ENCODE results near the gene DOCK3.

DOCK3 gene, protein sequence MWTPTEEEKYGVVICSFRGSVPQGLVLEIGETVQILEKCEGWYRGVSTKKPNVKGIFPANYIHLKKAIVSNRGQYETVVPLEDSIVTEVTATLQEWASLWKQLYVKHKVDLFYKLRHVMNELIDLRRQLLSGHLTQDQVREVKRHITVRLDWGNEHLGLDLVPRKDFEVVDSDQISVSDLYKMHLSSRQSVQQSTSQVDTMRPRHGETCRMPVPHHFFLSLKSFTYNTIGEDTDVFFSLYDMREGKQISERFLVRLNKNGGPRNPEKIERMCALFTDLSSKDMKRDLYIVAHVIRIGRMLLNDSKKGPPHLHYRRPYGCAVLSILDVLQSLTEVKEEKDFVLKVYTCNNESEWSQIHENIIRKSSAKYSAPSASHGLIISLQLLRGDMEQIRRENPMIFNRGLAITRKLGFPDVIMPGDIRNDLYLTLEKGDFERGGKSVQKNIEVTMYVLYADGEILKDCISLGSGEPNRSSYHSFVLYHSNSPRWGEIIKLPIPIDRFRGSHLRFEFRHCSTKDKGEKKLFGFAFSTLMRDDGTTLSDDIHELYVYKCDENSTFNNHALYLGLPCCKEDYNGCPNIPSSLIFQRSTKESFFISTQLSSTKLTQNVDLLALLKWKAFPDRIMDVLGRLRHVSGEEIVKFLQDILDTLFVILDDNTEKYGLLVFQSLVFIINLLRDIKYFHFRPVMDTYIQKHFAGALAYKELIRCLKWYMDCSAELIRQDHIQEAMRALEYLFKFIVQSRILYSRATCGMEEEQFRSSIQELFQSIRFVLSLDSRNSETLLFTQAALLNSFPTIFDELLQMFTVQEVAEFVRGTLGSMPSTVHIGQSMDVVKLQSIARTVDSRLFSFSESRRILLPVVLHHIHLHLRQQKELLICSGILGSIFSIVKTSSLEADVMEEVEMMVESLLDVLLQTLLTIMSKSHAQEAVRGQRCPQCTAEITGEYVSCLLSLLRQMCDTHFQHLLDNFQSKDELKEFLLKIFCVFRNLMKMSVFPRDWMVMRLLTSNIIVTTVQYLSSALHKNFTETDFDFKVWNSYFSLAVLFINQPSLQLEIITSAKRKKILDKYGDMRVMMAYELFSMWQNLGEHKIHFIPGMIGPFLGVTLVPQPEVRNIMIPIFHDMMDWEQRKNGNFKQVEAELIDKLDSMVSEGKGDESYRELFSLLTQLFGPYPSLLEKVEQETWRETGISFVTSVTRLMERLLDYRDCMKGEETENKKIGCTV (N-terminal part only)

GRCh38 chr3:50674349-50675178 lies at the start of gene DOCK3:
TSS of gene DOCK3 (plus strand) at chr3:50674927. CDS start at chr3:50675264, 337 bp downstream.
- peak; percentile 89 for DNase-seq (ENCODE audit: low spot score)

DNA sequence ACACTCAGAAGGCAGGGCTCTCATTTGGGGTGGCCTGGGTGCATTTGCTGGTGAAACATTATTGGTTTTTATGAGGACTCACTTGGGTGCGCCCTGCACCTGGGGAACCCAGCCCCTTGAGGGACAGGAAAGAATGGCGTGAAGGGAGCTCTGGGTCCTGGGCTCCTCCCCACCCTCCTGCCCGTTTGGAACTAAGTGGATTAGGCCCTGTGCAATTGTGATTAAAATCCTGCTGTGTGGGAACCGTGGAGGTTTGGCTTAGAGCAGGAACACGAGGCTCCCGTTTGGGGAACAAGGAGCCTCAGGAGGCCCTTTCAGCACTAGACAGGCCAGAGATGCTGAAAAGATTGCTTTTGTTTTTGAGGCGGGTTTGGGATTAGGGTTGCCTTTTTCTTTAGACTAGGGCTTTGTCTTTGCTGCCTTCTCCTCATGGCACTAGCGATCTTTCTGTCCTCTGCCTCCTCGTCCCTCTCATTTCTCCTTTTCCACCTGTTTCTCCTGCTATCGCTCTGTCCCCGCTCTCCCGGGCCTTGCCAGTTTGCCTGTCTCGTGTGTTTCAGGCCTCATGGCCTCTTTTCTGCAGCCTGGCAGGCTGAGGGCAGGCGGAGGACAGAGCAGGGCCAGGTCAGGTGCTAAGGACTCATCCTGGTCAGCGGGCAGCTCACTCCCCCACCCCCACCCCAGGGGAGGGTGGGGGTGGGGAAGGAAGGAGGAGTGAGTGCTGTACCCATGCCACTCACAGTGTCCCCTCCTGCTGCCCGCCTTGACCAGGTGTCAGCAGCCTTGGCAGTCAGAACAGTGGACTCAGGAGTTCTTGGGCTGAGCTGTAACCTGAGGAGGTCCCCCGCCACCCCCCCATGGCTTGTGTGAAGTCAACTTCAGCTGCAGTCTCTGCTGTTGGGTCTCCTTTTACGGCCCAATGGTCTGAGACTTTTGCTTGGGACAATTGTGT lies 49.2 kb upstream of the DOCK3 start:
- no peak for DNase-seq (ENCODE audit: low spot score)

DNA sequence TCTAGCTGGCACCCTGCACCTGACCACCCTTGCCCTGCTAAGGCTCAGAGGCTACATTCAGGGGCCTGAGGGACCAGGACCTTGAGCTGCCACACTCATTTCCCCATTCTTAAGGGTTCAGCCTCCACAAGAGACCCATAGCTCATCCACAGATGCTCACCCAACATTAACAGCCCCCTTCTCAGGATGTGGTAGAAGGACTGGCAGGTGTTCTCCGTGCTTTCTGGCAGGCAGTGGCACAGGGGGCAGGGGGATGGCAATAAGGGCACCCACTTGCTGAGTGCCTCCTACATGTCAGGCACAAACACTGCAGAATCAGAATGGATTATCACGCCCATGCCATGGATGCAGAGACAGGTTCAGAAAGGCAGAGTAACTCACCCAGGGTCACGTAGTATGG lies 48.3 kb upstream of the DOCK3 start:
- DNase-seq (ENCODE audit: low spot score) = no peak

- peak; percentile 83 for DNase-seq (ENCODE audit: low spot score)
These were observed 47.2 kb upstream of the DOCK3 start for GRCh38 chr3:50627407-50628051.

- DNase-seq (ENCODE audit: low spot score) = no peak
These were observed 46.1 kb upstream of the DOCK3 start for GRCh38 chr3:50628601-50629000.

DNA sequence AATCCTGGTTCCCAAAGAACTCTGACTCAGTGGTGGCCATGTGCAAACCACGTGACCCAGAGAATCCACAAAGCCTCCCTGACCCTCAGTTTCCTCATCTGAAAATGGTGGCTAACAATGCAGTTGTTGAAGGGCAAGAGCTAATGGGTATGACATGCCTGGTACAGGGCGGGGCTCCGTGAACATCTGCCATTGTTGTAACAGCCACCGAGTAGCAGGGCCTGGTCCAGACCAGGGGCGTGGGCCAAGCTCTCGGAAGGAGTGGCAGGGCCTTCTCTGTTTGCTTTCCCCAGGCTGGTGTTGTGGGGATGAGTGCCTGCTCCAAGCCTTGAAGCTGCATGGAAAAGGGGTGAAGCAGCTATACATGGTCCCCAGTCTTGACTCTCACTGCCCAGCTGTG lies 44.3 kb upstream of the DOCK3 start:
- DNase-seq (ENCODE audit: low spot score) = no peak

- DNase-seq (ENCODE audit: low spot score) = no peak
These were observed 43.9 kb upstream of the DOCK3 start for GRCh38 chr3:50630877-50631276.

GRCh38 chr3:50632450-50632849 lies 42.3 kb upstream of the DOCK3 start:
- DNase-seq (ENCODE audit: low spot score) = no peak

- DNase-seq (ENCODE audit: low spot score) = no peak
These were observed 41.4 kb upstream of the DOCK3 start for GRCh38 chr3:50633230-50633790.

GRCh38 chr3:50635066-50635465 lies 39.7 kb upstream of the DOCK3 start:
- DNase-seq (ENCODE audit: low spot score) = no peak

DNA sequence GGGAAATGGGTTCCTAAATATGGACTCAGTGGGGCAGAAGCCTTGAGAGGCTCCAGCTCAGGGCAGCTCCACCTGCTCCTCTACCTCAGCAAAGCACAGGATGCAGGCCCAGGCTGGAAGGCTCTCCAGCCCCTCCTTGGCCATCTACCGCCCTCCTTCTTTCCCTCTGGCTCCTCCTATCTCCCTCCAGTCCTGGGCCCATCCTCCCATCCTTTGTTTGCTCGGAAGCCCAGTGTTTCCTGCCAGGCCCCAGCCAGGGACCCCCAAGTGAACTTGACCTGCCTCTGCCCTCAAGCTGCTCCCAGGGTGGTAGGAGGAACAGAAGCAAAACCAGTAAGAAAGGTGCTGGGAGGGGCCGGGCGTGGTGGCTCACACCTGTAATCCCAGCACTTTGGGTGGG lies 37.7 kb upstream of the DOCK3 start:
- no peak for DNase-seq (ENCODE audit: low spot score)

- DNase-seq (ENCODE audit: low spot score) = no peak
These were observed 36.8 kb upstream of the DOCK3 start for GRCh38 chr3:50637945-50638344.

DNA sequence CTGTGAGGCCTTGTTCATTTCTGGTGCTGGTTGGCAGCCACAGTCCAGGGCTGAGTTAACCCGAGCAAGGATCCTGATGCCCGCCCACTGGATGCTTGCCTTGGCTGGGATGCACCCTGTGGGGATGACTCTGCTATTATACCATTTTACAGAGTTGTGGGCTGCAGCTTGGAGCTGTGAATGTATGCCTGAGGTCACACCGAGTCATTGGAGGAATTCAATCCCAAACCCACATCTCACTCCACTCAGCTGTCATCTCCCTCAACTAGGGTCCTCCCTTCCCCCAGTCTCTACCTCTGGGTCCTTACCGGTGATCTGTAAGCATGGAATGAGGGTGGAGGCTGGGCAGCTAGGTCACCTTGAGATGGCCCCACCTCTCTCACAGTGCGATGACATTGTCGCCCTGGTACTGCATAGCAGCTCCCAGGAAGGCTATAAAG lies 35.7 kb upstream of the DOCK3 start:
- DNase-seq (ENCODE audit: low spot score) = peak; percentile 91

DNA sequence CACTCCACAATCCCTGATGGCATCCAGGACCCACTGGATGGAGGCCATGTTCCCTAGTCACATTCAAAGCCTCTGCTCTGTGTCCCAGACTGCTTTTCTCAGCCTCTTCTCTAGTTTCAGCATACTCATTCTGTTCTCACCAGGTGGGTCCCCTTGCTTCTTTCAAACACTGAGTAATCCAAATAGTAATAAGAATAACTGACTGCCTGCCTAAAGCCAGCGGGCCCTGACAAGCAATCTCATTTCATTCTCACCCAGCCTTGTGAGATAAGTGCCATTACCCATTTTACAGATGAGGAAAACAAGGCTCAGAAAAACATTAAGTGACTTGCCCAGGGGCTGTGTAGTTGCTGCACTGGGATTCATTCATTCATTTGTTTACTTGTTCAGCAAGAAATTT lies 32.3 kb upstream of the DOCK3 start:
- no peak for DNase-seq (ENCODE audit: low spot score)

DNA sequence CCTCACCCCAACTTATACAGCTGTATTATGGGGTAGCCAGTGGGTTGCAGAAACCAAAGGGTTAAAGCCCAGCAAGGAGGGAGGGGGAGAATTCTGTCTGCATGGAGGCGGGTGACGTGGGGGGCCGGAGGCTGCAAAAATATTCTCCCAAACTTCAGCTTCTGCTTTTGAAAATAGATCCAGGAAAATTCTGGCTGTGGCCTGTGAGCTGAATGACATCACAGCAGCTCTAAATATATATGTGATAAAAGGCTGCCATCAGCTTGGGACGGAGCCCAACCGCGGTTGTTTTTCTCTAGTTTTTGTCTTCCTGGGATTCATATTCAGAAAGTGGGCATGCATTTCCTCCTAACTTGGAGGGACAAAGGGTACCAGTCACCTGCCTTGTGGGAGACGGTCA lies 30.2 kb upstream of the DOCK3 start:
- no peak for DNase-seq (ENCODE audit: low spot score)

DNA sequence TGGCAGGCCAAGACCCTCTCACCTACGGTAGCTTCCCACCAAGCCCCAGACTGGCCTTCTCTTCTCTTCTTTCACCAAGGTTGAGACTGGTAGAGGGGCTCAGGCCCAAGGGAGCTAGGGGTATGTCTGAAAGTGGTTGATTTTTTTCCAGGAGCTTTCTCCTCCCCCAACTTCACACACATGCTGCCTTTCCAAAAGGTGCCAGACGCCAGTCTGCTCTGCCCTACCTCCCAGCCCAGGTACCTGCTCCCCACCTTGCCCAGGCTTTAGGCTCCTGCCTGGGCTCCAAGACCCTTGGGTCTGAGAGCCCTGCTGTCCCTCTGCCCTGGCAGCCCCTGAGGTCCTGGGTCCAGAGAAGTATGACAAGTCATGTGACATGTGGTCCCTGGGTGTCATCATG lies 29.3 kb upstream of the DOCK3 start:
- no peak for DNase-seq (ENCODE audit: low spot score)

DNA sequence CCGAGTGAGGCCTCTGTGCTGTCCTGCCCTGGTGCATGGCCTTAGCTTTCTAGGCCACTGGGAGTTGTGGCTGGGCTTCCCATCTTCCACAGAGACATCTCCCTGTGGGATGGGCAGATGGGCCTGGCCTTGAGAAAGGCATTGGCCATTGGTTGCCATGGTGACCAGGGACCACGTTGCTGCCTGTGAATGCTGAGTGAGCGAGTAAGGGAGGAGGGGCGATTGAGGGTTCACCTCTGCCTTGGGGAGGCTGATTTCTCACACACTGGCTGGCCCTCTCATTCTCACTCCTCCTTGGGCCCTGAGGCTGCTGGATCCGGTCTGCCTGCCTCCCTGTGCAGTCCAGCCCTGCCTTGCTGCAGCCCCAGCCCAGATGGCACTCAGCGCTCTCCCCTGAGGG lies 26.4 kb upstream of the DOCK3 start:
- DNase-seq (ENCODE audit: low spot score) = no peak

- no peak for DNase-seq (ENCODE audit: low spot score)
These were observed 25.8 kb upstream of the DOCK3 start for GRCh38 chr3:50648944-50649343.

DNA sequence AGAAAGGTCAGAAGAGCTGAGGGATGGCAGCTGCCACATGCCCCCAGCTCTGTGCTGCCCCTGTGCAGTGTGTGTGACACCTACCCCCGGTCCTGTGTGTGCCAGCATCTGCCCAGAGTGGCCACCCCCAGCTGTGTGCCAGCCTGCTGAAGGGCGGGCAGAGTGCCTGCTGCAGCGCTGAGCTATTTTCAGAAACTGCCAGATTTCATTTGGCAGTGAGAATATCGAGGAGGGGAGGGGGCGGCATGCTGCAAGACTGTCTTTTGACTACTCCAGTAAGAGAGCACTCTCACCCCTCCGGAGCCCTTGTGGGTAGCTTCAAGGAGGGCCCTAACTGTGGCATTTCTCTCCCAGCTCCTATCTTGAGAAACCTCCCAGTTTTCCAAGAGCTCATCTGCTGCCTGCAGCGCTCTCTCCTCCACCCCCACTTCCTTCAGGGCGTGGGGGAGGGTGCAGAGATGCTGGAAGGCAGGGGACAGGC lies 25.2 kb upstream of the DOCK3 start:
- DNase-seq (ENCODE audit: low spot score) = no peak
